Activated CD4-positive, alpha-beta T cell treated with anti-CD3 and anti-CD28 coated beads, Interleukin-2, Interleukin-6, amounts not matched to agents 100 ng/mL and 50 ng/mL, durations not matched to agents 16 hours and 8 hours (primary cell): ENCODE measurements around the gene COG7.

Experiments used
- DNase-seq: peaks from one replicate; pipeline ENCODE4 v3.0.0-alpha.2; 2020

COG7 gene

GRCh38 chr16:23355106-23355670, 97.8 kb downstream of the COG7 start:
- no peak for DNase-seq

DNA sequence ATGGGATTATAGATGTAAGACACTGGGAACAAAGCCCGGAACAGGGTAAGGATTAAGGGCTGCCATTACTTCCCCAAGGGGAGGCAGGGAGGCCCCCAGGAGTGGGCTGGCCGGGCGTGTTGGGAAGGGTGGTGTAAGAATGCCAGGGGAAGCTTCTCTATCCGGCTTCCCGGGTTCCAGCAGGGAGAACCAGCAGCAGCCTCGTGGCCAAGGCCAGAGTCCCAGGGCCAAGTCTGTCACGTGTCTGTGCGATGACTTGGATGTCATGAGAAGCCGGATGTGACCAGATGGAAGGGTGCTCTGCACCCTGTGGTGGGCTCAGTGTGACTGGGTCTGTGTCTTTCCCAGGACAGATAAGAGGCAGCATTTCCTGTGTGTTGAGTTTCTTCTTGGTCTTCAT, 98.7 kb downstream of the COG7 start:
- no peak for DNase-seq

GRCh38 chr16:23353440-23353839, 99.5 kb downstream of the COG7 start:
- DNase-seq = no peak

- DNase-seq = no peak
Measured at GRCh38 chr16:23351360-23351759, 101.6 kb downstream of the COG7 start.

DNA sequence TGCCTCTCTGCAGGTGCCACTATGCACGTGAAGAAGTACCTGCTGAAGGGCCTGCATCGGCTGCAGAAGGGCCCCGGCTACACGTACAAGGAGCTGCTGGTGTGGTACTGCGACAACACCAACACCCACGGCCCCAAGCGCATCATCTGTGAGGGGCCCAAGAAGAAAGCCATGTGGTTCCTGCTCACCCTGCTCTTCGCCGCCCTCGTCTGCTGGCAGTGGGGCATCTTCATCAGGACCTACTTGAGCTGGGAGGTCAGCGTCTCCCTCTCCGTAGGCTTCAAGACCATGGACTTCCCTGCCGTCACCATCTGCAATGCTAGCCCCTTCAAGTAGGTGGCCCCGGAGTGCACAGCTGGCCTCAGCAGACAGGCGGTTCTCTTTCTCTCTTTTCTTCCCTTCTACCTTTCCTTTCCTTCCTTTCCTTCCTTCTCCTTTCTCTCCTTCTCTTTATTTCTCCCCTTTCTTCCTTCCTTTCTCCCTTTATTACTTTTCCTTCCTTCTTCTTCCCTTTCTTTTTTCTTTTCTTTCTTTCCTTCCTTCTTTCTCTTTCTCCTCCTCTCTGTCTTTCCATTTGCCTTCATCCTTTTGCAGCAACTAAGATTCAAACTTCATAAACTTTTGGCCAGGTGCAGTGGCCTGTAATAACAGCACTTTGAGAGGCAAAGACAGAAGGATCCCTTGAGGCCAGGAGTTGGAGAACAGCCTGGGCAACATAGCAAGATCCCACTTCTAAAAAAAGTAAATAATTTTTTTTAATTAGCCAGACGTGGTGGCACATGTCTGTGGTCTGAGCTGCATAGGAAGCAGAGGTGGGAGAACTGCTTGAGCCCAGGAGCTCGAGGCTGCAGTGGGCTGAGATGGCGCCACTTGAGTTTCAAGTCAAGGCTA, 104.2 kb downstream of the COG7 start:
- DNase-seq = no peak

DNA sequence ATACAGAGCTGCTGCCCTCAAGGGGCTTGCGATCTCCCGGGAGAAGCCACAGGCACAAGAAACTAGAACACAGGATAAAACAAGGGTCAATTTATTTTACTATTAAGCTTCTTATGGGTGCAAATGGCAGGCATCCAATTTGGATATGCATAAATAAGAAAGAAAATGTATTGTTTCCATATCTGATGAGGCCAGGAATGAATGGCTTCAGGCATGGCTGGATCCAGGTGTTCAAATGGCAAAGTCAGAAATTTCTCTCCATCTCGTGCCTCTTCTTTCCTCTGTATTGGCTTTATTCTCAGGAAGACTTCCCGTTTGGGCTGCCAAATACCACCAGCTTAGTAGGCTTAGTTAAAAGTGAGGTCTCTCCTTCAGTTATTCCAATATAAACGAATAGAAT, 107.8 kb downstream of the COG7 start:
- no peak for DNase-seq

DNA sequence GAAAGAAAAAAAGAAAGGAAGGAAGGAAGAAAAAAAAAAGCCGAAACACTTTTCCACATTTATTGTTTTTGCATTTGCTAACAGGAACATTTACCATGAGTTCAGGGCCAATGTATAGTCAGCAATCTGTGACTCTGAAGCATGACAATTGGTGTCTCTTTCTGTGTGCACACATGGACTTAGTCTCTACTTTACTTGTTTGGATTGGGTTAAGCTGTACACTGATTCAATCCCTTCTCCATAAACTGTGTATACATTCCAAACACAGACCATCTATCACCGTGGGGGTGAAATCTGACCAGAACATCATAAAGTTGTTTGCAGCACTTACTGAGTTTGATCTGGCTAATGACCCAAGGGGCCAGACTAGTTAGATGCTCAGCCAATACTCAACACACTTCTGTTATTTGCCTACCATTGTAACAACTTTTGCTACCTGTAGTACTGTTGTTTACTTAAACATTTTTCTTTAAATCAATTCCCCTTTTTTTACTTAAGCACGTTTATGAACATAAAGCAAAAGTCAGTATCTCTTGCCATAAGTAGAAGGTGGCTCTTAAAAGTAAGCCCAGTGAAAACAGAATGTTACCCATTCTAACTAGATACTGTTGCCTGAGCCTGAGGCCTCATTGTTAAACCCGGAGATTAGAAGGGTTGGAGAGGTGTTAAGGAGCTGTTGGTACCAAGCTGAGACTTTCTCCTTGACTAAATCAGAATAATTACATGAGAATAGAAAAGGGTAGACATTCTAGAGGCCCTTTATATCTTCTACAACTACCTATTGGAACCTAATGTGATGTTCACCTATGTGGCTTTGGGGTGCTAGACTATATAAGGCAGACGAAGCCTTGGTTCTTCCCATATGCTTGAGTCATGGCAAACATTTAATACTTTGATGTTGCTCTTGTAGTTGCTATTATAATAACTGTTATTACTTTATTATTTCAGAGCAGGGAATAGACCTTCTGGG, 109.1 kb downstream of the COG7 start:
- no peak for DNase-seq

GRCh38 chr16:23342083-23342640, 110.8 kb downstream of the COG7 start:
- DNase-seq = no peak

- DNase-seq = no peak
Measured at GRCh38 chr16:23339787-23340186, 113.2 kb downstream of the COG7 start.
